A673 (cell line): Measurements from ENCODE around the gene C19orf85.

Experiments
- EZH2 ChIP-seq: fragments of 200-600 bp; sonication (generic); IDR thresholded peaks from 2 replicates; pipeline ENCODE4 v1.6.1; 2017; ENCODE audit warnings: borderline replicate concordance, low read depth, mild to moderate bottlenecking, mixed read lengths, antibody characterized with exemption, low read length; ENCODE audit not compliant: poor library complexity, severe bottlenecking
- TF ChIP-seq, protein P1 (sequence below): fragments of 300-800, 200-600 bp; sonication (generic); conservative IDR thresholded peaks from 2 replicates; pipeline ENCODE4 v1.5.1; 2017; ENCODE audit warnings: low read depth, mild to moderate bottlenecking, antibody characterized with exemption, low read length, moderate library complexity, mixed read lengths

GRCh38 chr19:55461259-55461973 is 3.1 kb downstream of the C19orf85 start, which contains the start of gene ISOC2:
- TF ChIP-seq, protein P1, sequence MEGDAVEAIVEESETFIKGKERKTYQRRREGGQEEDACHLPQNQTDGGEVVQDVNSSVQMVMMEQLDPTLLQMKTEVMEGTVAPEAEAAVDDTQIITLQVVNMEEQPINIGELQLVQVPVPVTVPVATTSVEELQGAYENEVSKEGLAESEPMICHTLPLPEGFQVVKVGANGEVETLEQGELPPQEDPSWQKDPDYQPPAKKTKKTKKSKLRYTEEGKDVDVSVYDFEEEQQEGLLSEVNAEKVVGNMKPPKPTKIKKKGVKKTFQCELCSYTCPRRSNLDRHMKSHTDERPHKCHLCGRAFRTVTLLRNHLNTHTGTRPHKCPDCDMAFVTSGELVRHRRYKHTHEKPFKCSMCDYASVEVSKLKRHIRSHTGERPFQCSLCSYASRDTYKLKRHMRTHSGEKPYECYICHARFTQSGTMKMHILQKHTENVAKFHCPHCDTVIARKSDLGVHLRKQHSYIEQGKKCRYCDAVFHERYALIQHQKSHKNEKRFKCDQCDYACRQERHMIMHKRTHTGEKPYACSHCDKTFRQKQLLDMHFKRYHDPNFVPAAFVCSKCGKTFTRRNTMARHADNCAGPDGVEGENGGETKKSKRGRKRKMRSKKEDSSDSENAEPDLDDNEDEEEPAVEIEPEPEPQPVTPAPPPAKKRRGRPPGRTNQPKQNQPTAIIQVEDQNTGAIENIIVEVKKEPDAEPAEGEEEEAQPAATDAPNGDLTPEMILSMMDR = no peak
- no peak for TF ChIP-seq EZH2
